Calu3 (cell line): ENCODE measurements around the gene ITGAV. TPM values are rescaled to one million over a fixed set of nuclear protein-coding genes. Genes with fewer than 3 reads are reported as not detected.

Experiments
- BruUV-seq: library from RNA; stranded (reverse); fragments of 400-500 nt; replicated peaks from 2 replicates; lab custom pipeline; 2021; lab: Mats Ljungman, UMichigan
- CTCF ChIA-PET: fragments of 300-600 bp; sonication (Branson Sonifier 250); formaldehyde crosslinking; loops from one replicate; lab custom pipeline; 2022; ENCODE audit warnings: antibody characterized with exemption; lab: Charles Lee
- DNase-seq: peaks from one replicate; pipeline ENCODE4 v3.0.0; 2022
- H3K27ac Mint-ChIP-seq: one replicate; pipeline ENCODE4 v1.8.0; 2022; ENCODE audit warnings: mixed read lengths; ENCODE audit not compliant: unreplicated experiment
- H3K27me3 Mint-ChIP-seq: one replicate; pipeline ENCODE4 v1.8.0; 2022; ENCODE audit warnings: mixed read lengths; ENCODE audit not compliant: unreplicated experiment
- H3K36me3 Mint-ChIP-seq: one replicate; pipeline ENCODE4 v1.8.0; 2022; ENCODE audit warnings: mild to moderate bottlenecking, moderate library complexity, mixed read lengths; ENCODE audit not compliant: insufficient read depth, unreplicated experiment
- H3K4me1 Mint-ChIP-seq: one replicate; pipeline ENCODE4 v1.8.0; 2022; ENCODE audit warnings: mild to moderate bottlenecking, low read depth, mixed read lengths; ENCODE audit not compliant: unreplicated experiment
- H3K4me3 Mint-ChIP-seq: one replicate; pipeline ENCODE4 v1.8.0; 2022; ENCODE audit warnings: mild to moderate bottlenecking, low read depth, moderate library complexity, mixed read lengths; ENCODE audit not compliant: unreplicated experiment
- H3K9me3 Mint-ChIP-seq: one replicate; pipeline ENCODE4 v1.8.0; 2022; ENCODE audit warnings: low read depth, mixed read lengths; ENCODE audit not compliant: unreplicated experiment
- intact Hi-C: fragments of 100-400 bp; cut with micrococcal nuclease; formaldehyde crosslinking; loops from one replicate; pipeline ENCODE4 v1.10.0; 2022; ENCODE audit not compliant: unreplicated experiment
- total RNA-seq: library from RNA; stranded (reverse); gene quantifications from 2 replicates; pipeline ENCODE4 v1.2.3, GENCODE V29; 2022
- TF ChIP-seq, protein P1 (sequence below): fragments of 200-600 bp; IDR thresholded peaks from one replicate; pipeline ENCODE4 v1.8.0; 2022; ENCODE audit warnings: antibody characterized with exemption; ENCODE audit not compliant: unreplicated experiment

ITGAV gene
- total RNA-seq, 1 experiment from 2014 or later: 146 TPM

DNA sequence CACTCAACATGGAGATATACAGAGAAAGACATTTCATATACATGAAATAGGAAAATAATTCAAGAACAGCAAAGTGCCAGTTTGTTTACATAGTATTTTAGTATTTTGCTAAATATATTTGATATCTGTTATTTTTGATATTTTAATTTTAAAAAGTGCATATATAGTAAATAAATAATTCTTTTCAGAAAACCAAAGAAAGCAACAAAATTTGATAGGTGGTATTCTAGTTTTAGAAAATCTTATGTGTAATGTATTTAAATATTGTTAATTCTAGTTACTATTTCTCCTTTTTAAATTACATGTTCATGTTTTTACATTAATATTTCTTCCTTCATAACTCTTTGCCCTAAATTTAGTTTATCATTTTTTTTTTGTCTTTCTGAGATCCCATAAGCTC is 69.5 kb downstream of the ITGAV start:
- Mint-ChIP-seq H3K4me1 (no peaks in the 10 kb centered on the region), H3K4me3 (no peak overlapping the region), H3K27ac (no peak overlapping the region), H3K36me3 (peaks cover 26% of the 10 kb centered on the region), H3K9me3 (no peaks in the 10 kb centered on the region), H3K27me3 (no peaks in the 10 kb centered on the region)
- DNase-seq: no peak
- intact Hi-C loops: no loop called here
- BruUV-seq: no TSS peak
- TF ChIP-seq, protein P1, sequence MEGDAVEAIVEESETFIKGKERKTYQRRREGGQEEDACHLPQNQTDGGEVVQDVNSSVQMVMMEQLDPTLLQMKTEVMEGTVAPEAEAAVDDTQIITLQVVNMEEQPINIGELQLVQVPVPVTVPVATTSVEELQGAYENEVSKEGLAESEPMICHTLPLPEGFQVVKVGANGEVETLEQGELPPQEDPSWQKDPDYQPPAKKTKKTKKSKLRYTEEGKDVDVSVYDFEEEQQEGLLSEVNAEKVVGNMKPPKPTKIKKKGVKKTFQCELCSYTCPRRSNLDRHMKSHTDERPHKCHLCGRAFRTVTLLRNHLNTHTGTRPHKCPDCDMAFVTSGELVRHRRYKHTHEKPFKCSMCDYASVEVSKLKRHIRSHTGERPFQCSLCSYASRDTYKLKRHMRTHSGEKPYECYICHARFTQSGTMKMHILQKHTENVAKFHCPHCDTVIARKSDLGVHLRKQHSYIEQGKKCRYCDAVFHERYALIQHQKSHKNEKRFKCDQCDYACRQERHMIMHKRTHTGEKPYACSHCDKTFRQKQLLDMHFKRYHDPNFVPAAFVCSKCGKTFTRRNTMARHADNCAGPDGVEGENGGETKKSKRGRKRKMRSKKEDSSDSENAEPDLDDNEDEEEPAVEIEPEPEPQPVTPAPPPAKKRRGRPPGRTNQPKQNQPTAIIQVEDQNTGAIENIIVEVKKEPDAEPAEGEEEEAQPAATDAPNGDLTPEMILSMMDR: no peak
- CTCF ChIA-PET: no interaction called here

DNA sequence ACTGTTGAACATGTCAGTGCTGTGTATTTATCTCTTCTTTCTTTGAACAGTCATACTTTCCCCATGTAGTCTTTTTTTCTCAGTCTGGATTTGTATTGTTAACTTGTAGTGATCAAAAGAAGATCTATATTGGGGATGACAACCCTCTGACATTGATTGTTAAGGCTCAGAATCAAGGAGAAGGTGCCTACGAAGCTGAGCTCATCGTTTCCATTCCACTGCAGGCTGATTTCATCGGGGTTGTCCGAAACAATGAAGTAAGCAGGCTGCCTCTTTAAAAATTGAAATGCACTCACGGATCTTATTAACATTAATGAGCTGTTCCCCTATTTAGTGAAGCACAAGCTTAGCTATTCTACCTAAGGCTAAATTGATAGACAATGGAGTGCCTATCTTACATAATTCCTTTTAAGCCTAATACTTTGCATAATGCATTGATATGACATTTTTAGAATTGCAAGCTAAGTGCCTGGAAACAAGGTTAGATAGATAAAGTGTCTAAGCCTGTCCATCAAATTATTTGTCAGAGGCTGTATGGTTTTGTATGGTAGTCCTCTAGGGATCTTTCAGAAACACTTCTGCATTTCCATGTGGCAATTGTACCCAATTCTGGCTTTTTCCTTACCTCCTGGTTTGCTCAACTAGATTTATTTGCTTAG is 74.7 kb downstream of the ITGAV start:
- Mint-ChIP-seq H3K9me3 (no peaks in the 10 kb centered on the region), H3K4me3 (no peak overlapping the region), H3K36me3 (peaks cover 20% of the 10 kb centered on the region), H3K4me1 (no peaks in the 10 kb centered on the region), H3K27ac (no peak overlapping the region), H3K27me3 (no peaks in the 10 kb centered on the region)
- DNase-seq: no peak
- no TSS peak for BruUV-seq
- CTCF ChIA-PET: no interaction called here
- intact Hi-C loops: no loop called here
- TF ChIP-seq, protein P1: no peak

- CTCF ChIA-PET: interaction anchor here (1.2 kb wide), 1 partner anchor 13 kb away, joined by 5 read pairs; no protein-coding TSS in a partner anchor
- peaks cover 50% of the 10 kb centered on the region for H3K36me3 Mint-ChIP-seq
- no peak overlapping the region for H3K4me3 Mint-ChIP-seq
- DNase-seq: no peak
- no peaks in the 10 kb centered on the region for H3K4me1 Mint-ChIP-seq
- no peak overlapping the region for H3K27ac Mint-ChIP-seq
- H3K27me3 Mint-ChIP-seq: no peaks in the 10 kb centered on the region
- intact Hi-C loops: no loop called here
- TF ChIP-seq, protein P1: no peak
- no TSS peak for BruUV-seq
- peaks cover 6% of the 10 kb centered on the region for H3K9me3 Mint-ChIP-seq
Measured at GRCh38 chr2:186669146-186669545, 79.3 kb downstream of the ITGAV start.

GRCh38 chr2:186670831-186671230 is 81.0 kb downstream of the ITGAV start:
- no peak overlapping the region for H3K4me3 Mint-ChIP-seq
- intact Hi-C loops: no loop called here
- TF ChIP-seq, protein P1: no peak
- CTCF ChIA-PET: no interaction called here
- BruUV-seq: no TSS peak
- H3K9me3 Mint-ChIP-seq: peaks cover 6% of the 10 kb centered on the region
- DNase-seq: no peak
- H3K27ac Mint-ChIP-seq: no peak overlapping the region
- peaks cover 53% of the 10 kb centered on the region for H3K36me3 Mint-ChIP-seq
- H3K27me3 Mint-ChIP-seq: no peaks in the 10 kb centered on the region
- no peaks in the 10 kb centered on the region for H3K4me1 Mint-ChIP-seq
